ENCODE data around the gene JUN. TPM values are rescaled to one million over a fixed set of nuclear protein-coding genes. Genes with fewer than 3 reads are reported as not detected.
A peak's percentile ranks its signal among the peaks of the same experiment; 100 is the strongest.

The JUN gene
- total and polyA plus RNA-seq, 2 of the 13 experiments (the other 11 are each of a cell fraction or from before 2014, with no cell fraction given): 18.2 to 22.3 TPM

- no peak for TF ChIP-seq MATR3 (CRISPR knock-in tag; IDR thresholded peaks at IDR 0.05)
- peak; percentile 65 for TF ChIP-seq PHF8 (CRISPR knock-in tag; IDR thresholded peaks at IDR 0.05)
- peak; percentile 75; the same call in 1 of the 2 replicates for TF ChIP-seq KDM5B (CRISPR knock-in tag; IDR thresholded peaks at IDR 0.05; ENCODE audit: borderline replicate concordance)
- 0 out of 2 replicates have a peak, but pooled peaks have one; percentile 21 for TF ChIP-seq GATA4 (IDR thresholded peaks at IDR 0.05; ENCODE audit: borderline replicate concordance, low read depth)
- TF ChIP-seq SOX13 (IDR thresholded peaks at IDR 0.05): no peak
- TF ChIP-seq SOX13 (CRISPR knock-in tag; conservative IDR thresholded peaks at IDR 0.05 in 1 of 2, IDR thresholded peaks at IDR 0.05 in 1 of 2): peak in 1 of 2 experiments; percentile 39; a peak in 1 of 4 replicates
- TF ChIP-seq ARID5B (CRISPR knock-in tag; IDR thresholded peaks at IDR 0.05): peak; percentile 82
- TF ChIP-seq CBFB (CRISPR knock-in tag; IDR thresholded peaks at IDR 0.05): peak; percentile 44; the same call in 1 of the 2 replicates
- peak; percentile 33; the same call in 1 of the 2 replicates for TF ChIP-seq ZNF441 (CRISPR knock-in tag; IDR thresholded peaks at IDR 0.05; ENCODE audit: borderline replicate concordance)
- TF ChIP-seq AKAP8 (CRISPR knock-in tag; IDR thresholded peaks at IDR 0.05): peak; percentile 64; the same call in 1 of the 2 replicates
- peak; percentile 67 for TF ChIP-seq SAP130 (CRISPR knock-in tag; IDR thresholded peaks at IDR 0.05; ENCODE audit: low read depth)
- no peak for TF ChIP-seq TCF12 (IDR thresholded peaks at IDR 0.05)
- TF ChIP-seq TCF12 (CRISPR knock-in tag; IDR thresholded peaks at IDR 0.05): 0 out of 2 replicates have a peak, but pooled peaks have one; percentile 36
- peak; percentile 62; the same call in 1 of the 2 replicates for TF ChIP-seq BCL6 (CRISPR knock-in tag; IDR thresholded peaks at IDR 0.05)
- 0 out of 2 replicates have a peak, but pooled peaks have one; percentile 42 for TF ChIP-seq BRD4 (CRISPR knock-in tag; IDR thresholded peaks at IDR 0.05)
- peak; percentile 43 for TF ChIP-seq ZNF574 (CRISPR knock-in tag; IDR thresholded peaks at IDR 0.05)
- peak; percentile 66; the same call in 1 of the 2 replicates for TF ChIP-seq ZNF788 (CRISPR knock-in tag; IDR thresholded peaks at IDR 0.05; ENCODE audit: borderline replicate concordance)
- TF ChIP-seq YY1 (IDR thresholded peaks at IDR 0.05; ENCODE audit: insufficient read depth, insufficient replicate concordance, low read depth, low read length): peak; percentile 58
- TF ChIP-seq, protein P1, sequence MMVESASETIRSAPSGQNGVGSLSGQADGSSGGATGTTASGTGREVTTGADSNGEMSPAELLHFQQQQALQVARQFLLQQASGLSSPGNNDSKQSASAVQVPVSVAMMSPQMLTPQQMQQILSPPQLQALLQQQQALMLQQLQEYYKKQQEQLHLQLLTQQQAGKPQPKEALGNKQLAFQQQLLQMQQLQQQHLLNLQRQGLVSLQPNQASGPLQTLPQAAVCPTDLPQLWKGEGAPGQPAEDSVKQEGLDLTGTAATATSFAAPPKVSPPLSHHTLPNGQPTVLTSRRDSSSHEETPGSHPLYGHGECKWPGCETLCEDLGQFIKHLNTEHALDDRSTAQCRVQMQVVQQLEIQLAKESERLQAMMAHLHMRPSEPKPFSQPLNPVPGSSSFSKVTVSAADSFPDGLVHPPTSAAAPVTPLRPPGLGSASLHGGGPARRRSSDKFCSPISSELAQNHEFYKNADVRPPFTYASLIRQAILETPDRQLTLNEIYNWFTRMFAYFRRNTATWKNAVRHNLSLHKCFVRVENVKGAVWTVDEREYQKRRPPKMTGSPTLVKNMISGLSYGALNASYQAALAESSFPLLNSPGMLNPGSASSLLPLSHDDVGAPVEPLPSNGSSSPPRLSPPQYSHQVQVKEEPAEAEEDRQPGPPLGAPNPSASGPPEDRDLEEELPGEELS (CRISPR knock-in tag; IDR thresholded peaks at IDR 0.05): peak; percentile 61; the same call in 1 of the 2 replicates
- no peak for TF ChIP-seq IRX3 (CRISPR knock-in tag; IDR thresholded peaks at IDR 0.05; ENCODE audit: borderline replicate concordance, low read depth)
- TF ChIP-seq KDM2A (CRISPR knock-in tag; IDR thresholded peaks at IDR 0.05; ENCODE audit: borderline replicate concordance, low read depth): peak; percentile 39; the same call in 1 of the 2 replicates
These were observed 32.4 kb upstream of the JUN start (continued) for GRCh38 chr1:58816072-58816746.

All from HepG2 (cell line).